Endothelial cell of umbilical vein (primary cell): ENCODE measurements around the gene BABAM2. TPM values are rescaled to one million over a fixed set of nuclear protein-coding genes. Genes with fewer than 3 reads are reported as not detected.

Experiments used
- BruUV-seq: library from RNA; stranded (reverse); fragments of 400-500 nt; replicated peaks from 2 replicates; lab custom pipeline; 2021; lab: Mats Ljungman, UMichigan
- CTCF ChIA-PET: fragments of 300-600, 350-600 bp; sonication (Branson Sonifier 250); formaldehyde crosslinking; loops from one replicate; lab custom pipeline; 2021; ENCODE audit warnings: antibody characterized with exemption, inconsistent platforms; lab: Charles Lee
- POLR2A ChIA-PET: fragments of 300-600, 350-600 bp; sonication (Branson Sonifier 250); formaldehyde crosslinking; loops from one replicate; lab custom pipeline; 2021; ENCODE audit warnings: antibody characterized with exemption, inconsistent platforms; lab: Charles Lee
- DNase-seq: peaks from one replicate; pipeline ENCODE4 v3.0.0-alpha.2; 2011; ENCODE audit warnings: low read depth, low spot score
- FAIRE-seq: peaks from 2 replicates; lab custom pipeline; 2011; peaks lifted over from hg19 to GRCh38; lab: Jason Lieb, UNC
- H2AFZ ChIP-seq: 2 replicates; pipeline ENCODE4 v1.6.0; 2012; ENCODE audit warnings: low read depth, low read length, control low read depth, inconsistent platforms
- H3K27ac ChIP-seq: 2 replicates; pipeline ENCODE4 v1.5.1; 2011; ENCODE audit warnings: low read depth, mild to moderate bottlenecking, control low read depth, low read length, moderate library complexity; ENCODE audit not compliant: insufficient read depth
- H3K27me3 ChIP-seq, 2 experiments: 2 replicates each; pipeline versions ENCODE4 v1.6.0 to v1.6.1; 2011; ENCODE audit warnings: low read length in 2 of 2, mixed read lengths in 1 of 2; ENCODE audit not compliant: control insufficient read depth in 2 of 2, insufficient read depth in 2 of 2
- H3K36me3 ChIP-seq, 2 experiments: 2 replicates in 1 of 2; 3 replicates in 1 of 2; pipeline ENCODE4 v1.5.1; 2011; ENCODE audit warnings: low read length in 2 of 2, mild to moderate bottlenecking in 1 of 2, moderate library complexity in 1 of 2; ENCODE audit not compliant: control insufficient read depth in 2 of 2, insufficient read depth in 2 of 2; ENCODE audit errors: extremely low read depth in 1 of 2
- H3K4me1 ChIP-seq: 3 replicates; pipeline ENCODE4 v1.5.1; 2011; ENCODE audit warnings: mild to moderate bottlenecking, low read length; ENCODE audit not compliant: control insufficient read depth, insufficient read depth; ENCODE audit errors: extremely low read depth
- H3K4me2 ChIP-seq: 2 replicates; pipeline ENCODE4 v1.6.1; 2011; ENCODE audit warnings: low read length, control low read depth, mixed read lengths; ENCODE audit not compliant: insufficient read depth
- H3K4me3 ChIP-seq, 3 experiments: fragments of 200-600 bp in 1 of 3; sonication (generic), shearing (Covaris generic) in 1 of 3; replicated peaks in 1 of 3; 2 replicates each; pipeline ENCODE4 v1.5.1; 2011 to 2016; ENCODE audit warnings: control low read depth in 3 of 3, low read length in 3 of 3, mild to moderate bottlenecking in 2 of 3, inconsistent platforms in 1 of 3, low read depth in 1 of 3, moderate library complexity in 1 of 3; ENCODE audit not compliant: insufficient read depth in 1 of 3
- H3K79me2 ChIP-seq: 2 replicates; pipeline ENCODE4 v1.6.0; 2012; ENCODE audit warnings: low read length, inconsistent platforms; ENCODE audit not compliant: control insufficient read depth, insufficient read depth
- H3K9ac ChIP-seq: replicated peaks from 2 replicates; pipeline ENCODE3; 2011; ENCODE audit warnings: low read length, control low read depth; ENCODE audit not compliant: insufficient read depth; ENCODE audit errors: extremely low read depth
- H3K9me1 ChIP-seq: replicated peaks from 3 replicates; pipeline ENCODE4 v1.6.0; 2011; ENCODE audit warnings: mild to moderate bottlenecking, low read length; ENCODE audit not compliant: control insufficient read depth, insufficient read depth; ENCODE audit errors: extremely low read depth
- H3K9me3 ChIP-seq: replicated peaks from 2 replicates; pipeline ENCODE4 v1.5.1; 2012; ENCODE audit warnings: low read length, inconsistent platforms; ENCODE audit not compliant: control insufficient read depth, insufficient read depth
- H4K20me1 ChIP-seq: replicated peaks from 2 replicates; pipeline ENCODE3; 2011; ENCODE audit warnings: mild to moderate bottlenecking, low read length; ENCODE audit not compliant: control insufficient read depth, insufficient read depth; ENCODE audit errors: extremely low read depth
- CTCF ChIP-seq, 2 donors: IDR thresholded peaks; 1 replicate in 1 of 2; 2 replicates in 1 of 2; pipeline ENCODE4 v1.5.1; 2011; ENCODE audit warnings: low read length in 2 of 2, mild to moderate bottlenecking in 2 of 2, moderate library complexity in 2 of 2, control low read depth in 1 of 2, inconsistent platforms in 1 of 2, low read depth in 1 of 2; ENCODE audit not compliant: insufficient read depth in 1 of 2; ENCODE audit errors: extremely low read depth in 1 of 2
- EZH2 ChIP-seq: IDR thresholded peaks from 2 replicates; pipeline ENCODE4 v1.6.1; 2012; ENCODE audit warnings: borderline replicate concordance, low read depth, mild to moderate bottlenecking, moderate library complexity, low read length, inconsistent platforms; ENCODE audit not compliant: severe bottlenecking
- FOS ChIP-seq: IDR thresholded peaks from 2 replicates; pipeline ENCODE4 v1.6.1; 2011; ENCODE audit warnings: mild to moderate bottlenecking, low read length, moderate library complexity, borderline replicate concordance; ENCODE audit not compliant: insufficient read depth
- GATA2 ChIP-seq: IDR thresholded peaks from 2 replicates; pipeline ENCODE4 v1.7.0; 2011; ENCODE audit warnings: low read depth, mild to moderate bottlenecking, moderate library complexity, mixed read lengths, low read length; ENCODE audit not compliant: insufficient read length, insufficient read depth
- JUN ChIP-seq: IDR thresholded peaks from 2 replicates; pipeline ENCODE4 v1.6.1; 2011; ENCODE audit warnings: borderline replicate concordance, low read depth; ENCODE audit not compliant: insufficient read length, insufficient read depth
- MAX ChIP-seq: IDR thresholded peaks from 2 replicates; pipeline ENCODE4 v1.6.1; 2011; ENCODE audit not compliant: insufficient read depth, insufficient read length
- MYC ChIP-seq: IDR thresholded peaks from one replicate; pipeline ENCODE4 v1.6.1; 2011; ENCODE audit warnings: mild to moderate bottlenecking, low read depth, low read length
- POLR2A ChIP-seq: IDR thresholded peaks from 2 replicates; pipeline ENCODE4 v1.6.1; 2012; ENCODE audit warnings: low read depth, mild to moderate bottlenecking, control low read depth, low read length
- POLR2AphosphoS5 ChIP-seq: IDR thresholded peaks from 2 replicates; pipeline ENCODE4 v1.6.1; 2012; ENCODE audit warnings: low read depth, mild to moderate bottlenecking, control low read depth, low read length, moderate library complexity; ENCODE audit not compliant: insufficient read depth
- dilution Hi-C: fragments of 300-500 bp; cut with MboI; formaldehyde crosslinking; loops from one replicate; pipeline ENCODE4 v1.15.0; 2019; ENCODE audit warnings: low sequenced_read_pairs; ENCODE audit not compliant: extremely low pct_ligation_motif_present
- intact Hi-C: fragments of 100-400 bp; cut with micrococcal nuclease; formaldehyde crosslinking; loops from one replicate; pipeline ENCODE4 v1.10.0; 2022
- polyA plus RNA-seq, 4 experiments: library from polyadenylated mRNA; depleted of rRNA in 3 of 4; stranded (reverse) in 3 of 4; unstranded in 1 of 4; fragments of >200 nt; gene quantifications; 2 replicates each; pipeline versions ENCODE4 v1.2.1 to v1.2.3, GENCODE V29; 2011 to 2012; ENCODE audit warnings: missing spikeins in 1 of 4
- total RNA-seq: library from RNA; stranded (reverse); gene quantifications from 2 replicates; pipeline ENCODE4 v1.2.3, GENCODE V29; 2021

The BABAM2 gene
- total and polyA plus RNA-seq, 2 donors (not counting 3 experiments of a cell fraction or from before 2014, with no cell fraction given) = 19.9 to 27.6 TPM

- Histone ChIP-seq H2AFZ (no peak overlapping the region), H3K27ac (no peak overlapping the region), H3K36me3 (no peaks in the 10 kb centered on the region), H3K4me3 (no peak overlapping the region), H3K4me1 (no peaks in the 10 kb centered on the region), H3K9me3 (no peaks in the 10 kb centered on the region), H3K79me2 (no peaks in the 10 kb centered on the region), H3K9ac (no peak overlapping the region), H3K4me2 (no peak overlapping the region), H3K9me1 (no peaks in the 10 kb centered on the region), H3K27me3 (no peaks in the 10 kb centered on the region), H4K20me1 (no peaks in the 10 kb centered on the region)
- POLR2A ChIA-PET = no interaction called here
- intact Hi-C loops = no loop called here
- dilution Hi-C loops = no loop called here
- CTCF ChIA-PET = no interaction called here
- BruUV-seq = no TSS peak
- DNase-seq (no peak), FAIRE-seq (no peak)
- TF ChIP-seq POLR2AphosphoS5 (no peak), MYC (no peak), POLR2A (no peak), EZH2 (no peak), JUN (no peak), MAX (no peak), GATA2 (no peak), FOS (no peak), CTCF (IDR thresholded peaks at IDR 0.05; ENCODE audit: extremely low read depth in 1 of 2, insufficient read depth in 1 of 2, low read depth in 1 of 2, low read length in 2 of 2) (no peak)
These were observed 486.8 kb downstream of the BABAM2 start for GRCh38 chr2:28377195-28377816.
